HCT116 (cell line): ENCODE results near the gene SPATS2L. TPM values are rescaled to one million over a fixed set of nuclear protein-coding genes. Genes with fewer than 3 reads are reported as not detected.

Experiments used
- ATAC-seq: fragments of 200-7000 bp; cut with Tn5 transposase; 2 replicates; pipeline ENCODE4 v1.9.1; 2020; ENCODE audit warnings: mild to moderate bottlenecking, moderate library complexity
- BruUV-seq: library from RNA; stranded (reverse); fragments of 400-500 nt; replicated peaks from 2 replicates; lab custom pipeline; 2021; lab: Mats Ljungman, UMichigan
- CTCF ChIA-PET: fragments of 300-600 bp; sonication (Branson Sonifier 250); formaldehyde crosslinking; loops from one replicate; lab custom pipeline; 2021; ENCODE audit warnings: antibody characterized with exemption; lab: Charles Lee
- POLR2A ChIA-PET: fragments of 300-600, 350-600 bp; sonication (Branson Sonifier 250); formaldehyde crosslinking; loops from one replicate; lab custom pipeline; 2021; ENCODE audit warnings: antibody characterized with exemption; lab: Charles Lee
- RAD21 ChIA-PET, 2 experiments: fragments of 300-600 bp; sonication (Branson Sonifier 250); formaldehyde crosslinking; loops; one replicate each; lab custom pipeline; 2023; ENCODE audit warnings: low total read pairs in 2 of 2; ENCODE audit not compliant: uncharacterized antibody in 2 of 2, unreplicated experiment in 2 of 2, low non-redundant PET in 1 of 2; lab: Charles Lee
- DNase-seq: peaks from one replicate; pipeline ENCODE4 v3.0.0-alpha.2; 2010; ENCODE audit warnings: low read depth, low spot score
- H2AFZ ChIP-seq: fragments of 200-600 bp; shearing (Covaris generic), sonication (generic); 2 replicates; pipeline ENCODE4 v1.6.1; 2017; ENCODE audit warnings: low read depth, mixed run types, mixed read lengths, antibody characterized with exemption, low read length; ENCODE audit not compliant: poor library complexity, severe bottlenecking
- H3K27ac ChIP-seq: 2 replicates; pipeline ENCODE4 v1.5.1; 2012; ENCODE audit warnings: low read depth, low read length
- H3K27me3 ChIP-seq: fragments of 200-600 bp; sonication (generic); 2 replicates; pipeline ENCODE4 v1.6.1; 2016; ENCODE audit warnings: mixed run types, low read length, mixed read lengths; ENCODE audit not compliant: insufficient read depth
- H3K36me3 ChIP-seq, 2 experiments: fragments of 200-500 bp in 1 of 2; fragments of 200-600 bp in 1 of 2; sonication (Bioruptor generic) in 1 of 2; sonication (generic) in 1 of 2; 2 replicates each; pipeline versions ENCODE4 v1.5.1 to v1.6.1; 2014 to 2016; ENCODE audit warnings: low read length in 2 of 2, inconsistent platforms in 1 of 2, mixed read lengths in 1 of 2, mixed run types in 1 of 2; ENCODE audit not compliant: insufficient read depth in 2 of 2, control insufficient read depth in 1 of 2
- H3K4me1 ChIP-seq, 2 experiments: fragments of 200-600 bp in 1 of 2; sonication (generic) in 1 of 2; 2 replicates each; pipeline versions ENCODE4 v1.5.1 to v1.6.1; 2012 to 2017; ENCODE audit warnings: low read length in 2 of 2, inconsistent platforms in 1 of 2, mild to moderate bottlenecking in 1 of 2, mixed read lengths in 1 of 2, mixed run types in 1 of 2, moderate library complexity in 1 of 2; ENCODE audit not compliant: insufficient read depth in 2 of 2, control insufficient read depth in 1 of 2
- H3K4me2 ChIP-seq: fragments of 200-600 bp; sonication (generic); 2 replicates; pipeline ENCODE4 v1.6.1; 2017; ENCODE audit warnings: mixed run types, low read length, mixed read lengths
- H3K4me3 ChIP-seq, 2 experiments: fragments of 200-600 bp in 1 of 2; sonication (generic) in 1 of 2; replicated peaks in 1 of 2; 2 replicates each; pipeline ENCODE4 v1.5.1; 2011 to 2016; ENCODE audit warnings: low read length in 2 of 2, control low read depth in 1 of 2, low read depth in 1 of 2, mild to moderate bottlenecking in 1 of 2, mixed read lengths in 1 of 2, mixed run types in 1 of 2
- H3K79me2 ChIP-seq: fragments of 200-600 bp; sonication (generic); 2 replicates; pipeline ENCODE4 v1.6.1; 2017; ENCODE audit warnings: mild to moderate bottlenecking, mixed run types, low read length, moderate library complexity, mixed read lengths; ENCODE audit not compliant: insufficient read depth
- H3K9ac ChIP-seq: fragments of 200-600 bp; sonication (generic); 2 replicates; pipeline ENCODE4 v1.6.1; 2016; ENCODE audit warnings: low read length, mixed read lengths
- H3K9me2 ChIP-seq: fragments of 200-600 bp; sonication (generic), shearing (Covaris generic); 2 replicates; pipeline ENCODE4 v1.6.1; 2017; ENCODE audit warnings: mixed run types, mild to moderate bottlenecking, moderate library complexity; ENCODE audit not compliant: insufficient read depth
- H3K9me3 ChIP-seq, 2 experiments: fragments of 200-500 bp in 1 of 2; fragments of 200-600 bp in 1 of 2; sonication (Bioruptor generic) in 1 of 2; sonication (generic) in 1 of 2; 2 replicates each; pipeline ENCODE4 v1.6.1; 2014 to 2017; ENCODE audit warnings: low read length in 2 of 2, mixed read lengths in 2 of 2, inconsistent platforms in 1 of 2, low read depth in 1 of 2, mild to moderate bottlenecking in 1 of 2, mixed run types in 1 of 2, moderate library complexity in 1 of 2; ENCODE audit not compliant: control insufficient read depth in 1 of 2, insufficient read depth in 1 of 2
- H4K20me1 ChIP-seq: fragments of 200-600 bp; sonication (generic), shearing (Covaris generic); 2 replicates; pipeline ENCODE4 v1.6.1; 2017; ENCODE audit warnings: mixed run types, mild to moderate bottlenecking, moderate library complexity; ENCODE audit not compliant: insufficient read depth
- ATF3 ChIP-seq: IDR thresholded peaks from 2 replicates; pipeline ENCODE4 v1.6.1; 2012
- CBX3 ChIP-seq: IDR thresholded peaks from 2 replicates; pipeline ENCODE4 v1.6.1; 2012; ENCODE audit warnings: low read depth
- CEBPB ChIP-seq: IDR thresholded peaks from 2 replicates; pipeline ENCODE4 v1.6.1; 2012; ENCODE audit warnings: low read depth
- EGR1 ChIP-seq: IDR thresholded peaks from 2 replicates; pipeline ENCODE4 v1.6.1; 2012; ENCODE audit warnings: low read depth
- ELF1 ChIP-seq: IDR thresholded peaks from 2 replicates; pipeline ENCODE4 v1.6.1; 2012; ENCODE audit warnings: low read depth, borderline replicate concordance
- EZH2 ChIP-seq: fragments of 200-600 bp; sonication (generic); IDR thresholded peaks from 2 replicates; pipeline ENCODE4 v1.6.1; 2017; ENCODE audit warnings: antibody characterized with exemption, mixed run types
- EZH2phosphoT487 ChIP-seq: fragments of 200-600 bp; IDR thresholded peaks from 2 replicates; pipeline ENCODE4 v1.6.1; 2018; ENCODE audit warnings: antibody characterized with exemption, borderline replicate concordance
- FOSL1 ChIP-seq: IDR thresholded peaks from 2 replicates; pipeline ENCODE4 v1.6.1; 2012; ENCODE audit warnings: low read depth
- JUND ChIP-seq: IDR thresholded peaks from 2 replicates; pipeline ENCODE4 v1.6.1; 2012
- MAX ChIP-seq: IDR thresholded peaks from 2 replicates; pipeline ENCODE4 v1.6.1; 2012
- POLR2A ChIP-seq: IDR thresholded peaks from 2 replicates; pipeline ENCODE4 v1.7.0; 2011; ENCODE audit warnings: borderline replicate concordance; ENCODE audit not compliant: insufficient read depth, insufficient read length; ENCODE audit errors: extremely low read depth
- POLR2AphosphoS5 ChIP-seq: IDR thresholded peaks from 2 replicates; pipeline ENCODE4 v1.6.1; 2011; ENCODE audit warnings: mild to moderate bottlenecking, low read depth, low read length, moderate library complexity
- RAD21 ChIP-seq: IDR thresholded peaks from 2 replicates; pipeline ENCODE4 v1.6.1; 2012; ENCODE audit warnings: low read depth, mild to moderate bottlenecking
- REST ChIP-seq: IDR thresholded peaks from 2 replicates; pipeline ENCODE4 v1.6.1; 2012; ENCODE audit warnings: low read depth
- SIN3A ChIP-seq: IDR thresholded peaks from 2 replicates; pipeline ENCODE4 v1.6.1; 2012; ENCODE audit warnings: low read depth
- SP1 ChIP-seq: IDR thresholded peaks from 2 replicates; pipeline ENCODE4 v1.6.1; 2012; ENCODE audit warnings: low read depth
- SRF ChIP-seq: IDR thresholded peaks from 2 replicates; pipeline ENCODE4 v1.6.1; 2012; ENCODE audit warnings: low read depth
- TCF7L2 ChIP-seq: IDR thresholded peaks from 2 replicates; pipeline ENCODE4 v1.7.0; 2011; ENCODE audit warnings: borderline replicate concordance, inconsistent platforms; ENCODE audit not compliant: insufficient read depth, insufficient read length; ENCODE audit errors: extremely low read depth
- YY1 ChIP-seq: IDR thresholded peaks from 2 replicates; pipeline ENCODE4 v1.6.1; 2011; ENCODE audit warnings: low read length, low read depth, moderate library complexity, mild to moderate bottlenecking; ENCODE audit not compliant: insufficient replicate concordance; ENCODE audit errors: extremely low read depth
- ZBTB33 ChIP-seq: IDR thresholded peaks from 2 replicates; pipeline ENCODE4 v1.6.1; 2011; ENCODE audit warnings: mild to moderate bottlenecking, low read length, moderate library complexity; ENCODE audit not compliant: insufficient replicate concordance; ENCODE audit errors: extremely low read depth
- ZFX ChIP-seq: fragments of 450-650 bp; IDR thresholded peaks from 2 replicates; pipeline ENCODE4 v1.6.1; 2017
- ZNF274 ChIP-seq: fragments of 200-500 bp; sonication (Bioruptor generic); IDR thresholded peaks from 2 replicates; pipeline ENCODE4 v1.6.1; 2014; ENCODE audit warnings: mild to moderate bottlenecking, low read depth, low read length, inconsistent platforms
- intact Hi-C: fragments of 100-400 bp; cut with micrococcal nuclease; formaldehyde crosslinking; loops from 2 replicates; pipeline ENCODE4 v1.10.0; 2022
- total RNA-seq: library from RNA; stranded (reverse); gene quantifications from one replicate; pipeline ENCODE4 v1.2.1, GENCODE V29; 2021; ENCODE audit not compliant: unreplicated experiment

SPATS2L gene
- total RNA-seq, 1 experiment from 2014 or later: 87.1 TPM

- H3K9me3 ChIP-seq: no peaks in the 10 kb centered on the region
- peak overlapping the region; percentile 51 for H3K27ac ChIP-seq
- ATAC-seq (peak; percentile 71), DNase-seq (peak; percentile 15)
- no peak overlapping the region for H2AFZ ChIP-seq
- ChIA-PET RAD21 (no interaction called here), CTCF (no interaction called here), POLR2A (interaction anchor here (1.9 kb wide), 1 partner anchor 29 kb away, joined by 5 read pairs; no protein-coding TSS in a partner anchor)
- H3K79me2 ChIP-seq: peaks cover 40% of the 10 kb centered on the region
- no TSS peak for BruUV-seq
- peak overlapping the region; percentile 31 for H3K9ac ChIP-seq
- H3K4me3 ChIP-seq: peak overlapping the region in 1 of 2 experiments; percentile 5; a peak in 1 of 4 replicates
- intact Hi-C loops: no loop called here
- peaks cover 54 to 92% of the 10 kb centered on the region in 2 experiments for H3K4me1 ChIP-seq
- peak overlapping the region; percentile 48 for H3K4me2 ChIP-seq
- no peaks in the 10 kb centered on the region for H3K27me3 ChIP-seq
- H3K36me3 ChIP-seq: no peaks in the 10 kb centered on the region
- H3K9me2 ChIP-seq: no peaks in the 10 kb centered on the region
- no peaks in the 10 kb centered on the region for H4K20me1 ChIP-seq
- TF ChIP-seq REST (no peak), SP1 (peak; percentile 60; the same call in 1 of the 2 replicates), ELF1 (no peak), MAX (0 out of 2 replicates have a peak, but pooled peaks have one; percentile 34), TCF7L2 (no peak), EGR1 (no peak), EZH2phosphoT487 (no peak), CEBPB (peak; percentile 12; the same call in 1 of the 2 replicates), RAD21 (peak; percentile 11; the same call in 1 of the 2 replicates), POLR2A (no peak), JUND (peak; percentile 36), ZFX (no peak; the same call in 1 of the 2 replicates), YY1 (no peak), FOSL1 (no peak), ATF3 (no peak), SIN3A (peak; percentile 56; the same call in 1 of the 2 replicates), CBX3 (0 out of 2 replicates have a peak, but pooled peaks have one; percentile 69), EZH2 (no peak), POLR2AphosphoS5 (no peak), SRF (no peak), ZNF274 (no peak), ZBTB33 (no peak)
Observed at GRCh38 chr2:200376513-200377354, 70.2 kb downstream of the SPATS2L start.
